Ovary (tissue), 9 donors: ENCODE results near the gene INTU. TPM values are rescaled to one million over a fixed set of nuclear protein-coding genes. Genes with fewer than 3 reads are reported as not detected.
"Not testable (repeated sequence)": the region's sequence is repeated elsewhere in the genome, so short reads cannot be mapped to it uniquely, and the experiment has no call there.

ENCODE experiments used
- DNase-seq, 5 donors: peaks; one replicate each; pipeline ENCODE4 v3.0.0-alpha.2; 2019 to 2020
- H3K27ac ChIP-seq, 2 donors: fragments of 200-600 bp; one replicate each; pipeline versions ENCODE4 v1.5.1 to v1.8.0; 2019 to 2022
- H3K27me3 ChIP-seq: fragments of 200-600 bp; one replicate; pipeline ENCODE4 v1.8.0; 2022
- H3K36me3 ChIP-seq: fragments of 200-600 bp; sonication (generic); one replicate; pipeline ENCODE4 v1.5.1; 2019
- H3K4me1 ChIP-seq: one replicate; pipeline ENCODE4 v1.8.1; 2013; ENCODE audit warnings: mild to moderate bottlenecking, moderate library complexity; ENCODE audit not compliant: insufficient read depth
- H3K4me3 ChIP-seq: fragments of 200-600 bp; sonication (generic); one replicate; pipeline ENCODE4 v1.5.1; 2017
- H3K9me3 ChIP-seq, 2 donors: fragments of 200-600 bp in 1 of 2; sonication (generic) in 1 of 2; one replicate each; pipeline versions ENCODE4 v1.5.1 to v1.8.1; 2013 to 2019; ENCODE audit warnings: mild to moderate bottlenecking in 1 of 2, moderate library complexity in 1 of 2
- CTCF ChIP-seq, 3 donors: fragments of 450-650 bp in 2 of 3; fragments of 200-600 bp in 1 of 3; IDR thresholded peaks; one replicate each; pipeline versions ENCODE4 v1.5.1 to v1.8.0; 2016 to 2022; ENCODE audit warnings: antibody characterized with exemption in 3 of 3, mild to moderate bottlenecking in 1 of 3
- EP300 ChIP-seq: sonication (generic); formaldehyde crosslinking; IDR thresholded peaks from one replicate; pipeline ENCODE4 v1.6.1; 2017; ENCODE audit warnings: antibody characterized with exemption
- POLR2A ChIP-seq: fragments of 450-650 bp; IDR thresholded peaks from one replicate; pipeline ENCODE4 v1.6.1; 2017; ENCODE audit warnings: antibody characterized with exemption, mild to moderate bottlenecking, moderate library complexity
- WGBS, 3 donors: extraction: QIAGEN DNeasy Blood & Tissue Kit in 1 of 3; methylation state at CpG; one replicate each; pipeline versions ENCODE4 v1.1.5 to v1.1.7; 2013 to 2017; 5-methylcytosine and 5-hydroxymethylcytosine counted together
- intact Hi-C, 4 donors: fragments of 100-400 bp; cut with DNase I; formaldehyde crosslinking; loops; one replicate each; pipeline versions ENCODE4 v1.11.0 to v1.15.1; 2022 to 2023
- polyA plus RNA-seq, 2 donors: library from polyadenylated mRNA; stranded (reverse); fragments of 200-250 nt in 1 of 2; fragments of 350-450 nt in 1 of 2; fragmentation: Illumina TruSeq in 1 of 2; extraction: RNeasy Lipid Tissue Mini Kit (QIAGEN cat#74804) in 1 of 2; gene quantifications; one replicate each; pipeline ENCODE4 v1.2.3, GENCODE V29; 2013 to 2014
- total RNA-seq, 7 donors: library from RNA; depleted of rRNA in 2 of 7; stranded (reverse); fragments of >200 nt in 2 of 7; fragmentation: NEBNext Ultra II Directional in 3 of 7; extraction: Animal tissue kit (Norgen Biotek cat#: 25700) in 3 of 7; gene quantifications; one replicate each; pipeline versions ENCODE4 v1.1.0 to v1.2.4, GENCODE V29; 2016 to 2023
- donor health status: DM: no; HTN: no; CAD: no; lungs with moderate emphysema.
- donor health status: DM: no; HTN: no; CAD: no.
- donor health status: Bipolar disorder and iron deficiency.
- donor health status: DM: yes; HTN: yes; CAD: no.
- donor health status: DM: no; HTN: no; CAD: no.
- donor health status: DM: yes; HTN: yes; CAD: no.

The INTU gene
- total and polyA plus RNA-seq, 9 donors: 5.5 to 23.2 (median 11.7) TPM

GRCh38 chr4:127643791-127644190, 11.0 kb downstream of the INTU start:
- no peak overlapping the region for H3K27ac ChIP-seq
- H3K27me3 ChIP-seq: no peaks in the 10 kb centered on the region
- H3K4me3 ChIP-seq: no peak overlapping the region
- DNase-seq: no peak
- 93 to 98% (median 97%) methylated on average over 4 of the region's 4 CpGs for WGBS, 3 donors
- TF ChIP-seq EP300 (no peak), POLR2A (no peak), CTCF (IDR thresholded peaks at IDR 0.05) (no peak)
- H3K4me1 ChIP-seq: no peaks in the 10 kb centered on the region
- intact Hi-C loops: no loop called here
- no peaks in the 10 kb centered on the region for H3K9me3 ChIP-seq
- H3K36me3 ChIP-seq: no peaks in the 10 kb centered on the region

- Histone ChIP-seq H3K4me3 (no peak overlapping the region), H3K4me1 (no peaks in the 10 kb centered on the region), H3K36me3 (no peaks in the 10 kb centered on the region), H3K9me3 (no peaks in the 10 kb centered on the region), H3K27me3 (no peaks in the 10 kb centered on the region), H3K27ac (no peak overlapping the region)
- no peak for TF ChIP-seq EP300
- no peak for TF ChIP-seq CTCF (IDR thresholded peaks at IDR 0.05)
- no peak for TF ChIP-seq POLR2A
- intact Hi-C loops: no loop called here
- 71 to 79% (median 76%) methylated on average over 3 of the region's 3 CpGs for WGBS, 3 donors
- no peak for DNase-seq
These were observed 15.3 kb downstream of the INTU start for GRCh38 chr4:127648061-127648460.

- H3K36me3 ChIP-seq, H3K4me3 ChIP-seq, H3K27ac ChIP-seq, intact Hi-C loops, H3K4me1 ChIP-seq, DNase-seq, H3K27me3 ChIP-seq, H3K9me3 ChIP-seq: not testable (repeated sequence)
- 92 to 99% (median 94%) methylated on average over 3 to 16 of the region's 17 CpGs for WGBS, 3 donors
These were observed 22.8 kb downstream of the INTU start for GRCh38 chr4:127655590-127655989.

- no peak for TF ChIP-seq CTCF (IDR thresholded peaks at IDR 0.05)
- H3K9me3 ChIP-seq: no peaks in the 10 kb centered on the region
- H3K36me3 ChIP-seq: no peaks in the 10 kb centered on the region
- no peak overlapping the region for H3K4me3 ChIP-seq
- H3K27me3 ChIP-seq: no peaks in the 10 kb centered on the region
- DNase-seq: no peak
- H3K4me1 ChIP-seq: no peaks in the 10 kb centered on the region
- H3K27ac ChIP-seq: no peak overlapping the region
- intact Hi-C loops: no loop called here
- WGBS, 3 donors: 91 to 96% (median 95%) methylated on average over 9 of the region's 9 CpGs
These were observed 23.4 kb downstream of the INTU start for GRCh38 chr4:127656047-127656680.

GRCh38 chr4:127660284-127660885, 27.6 kb downstream of the INTU start:
- Histone ChIP-seq H3K4me1 (no peaks in the 10 kb centered on the region), H3K27ac (no peak overlapping the region), H3K27me3 (no peaks in the 10 kb centered on the region), H3K36me3 (no peaks in the 10 kb centered on the region), H3K9me3 (no peaks in the 10 kb centered on the region), H3K4me3 (no peak overlapping the region)
- WGBS, 3 donors: 61 to 82% (median 66%) methylated on average over 6 of the region's 6 CpGs
- intact Hi-C loops: no loop called here
- no peak for TF ChIP-seq POLR2A
- TF ChIP-seq EP300: no peak
- no peak for TF ChIP-seq CTCF (IDR thresholded peaks at IDR 0.05)
- no peak for DNase-seq
